SK-N-MC (cell line): ENCODE results near the gene C2CD4D.

ENCODE experiments used
- EZH2 ChIP-seq: fragments of 200-600 bp; sonication (generic); IDR thresholded peaks from one replicate; pipeline ENCODE4 v1.6.1; 2017; ENCODE audit warnings: antibody characterized with exemption
- POLR2AphosphoS5 ChIP-seq: IDR thresholded peaks from 2 replicates; pipeline ENCODE4 v1.6.1; 2012; ENCODE audit warnings: mild to moderate bottlenecking, low read depth, low read length, borderline replicate concordance

GRCh38 chr1:151820940-151821339, 18.7 kb downstream of the C2CD4D start:
- no peak for TF ChIP-seq POLR2AphosphoS5
- no peak for TF ChIP-seq EZH2
